Esophagus (tissue), 2 donors: ENCODE results near the gene GRIK3. TPM values are rescaled to one million over a fixed set of nuclear protein-coding genes. Genes with fewer than 3 reads are reported as not detected.

Source experiments
- H3K27ac ChIP-seq, 2 donors: one replicate each; pipeline ENCODE4 v1.5.1; 2013; ENCODE audit warnings: low read depth in 2 of 2, mild to moderate bottlenecking in 2 of 2, inconsistent platforms in 1 of 2, low read length in 1 of 2, moderate library complexity in 1 of 2
- H3K27me3 ChIP-seq, 2 donors: one replicate each; pipeline ENCODE4 v1.6.1; 2013; ENCODE audit warnings: low read length in 2 of 2, control low read depth in 1 of 2, mild to moderate bottlenecking in 1 of 2; ENCODE audit not compliant: insufficient read depth in 2 of 2, control insufficient read depth in 1 of 2
- H3K36me3 ChIP-seq, 2 donors: one replicate each; pipeline ENCODE4 v1.6.1; 2013; ENCODE audit warnings: low read length in 1 of 2; ENCODE audit not compliant: control insufficient read depth in 2 of 2, insufficient read depth in 2 of 2
- H3K4me1 ChIP-seq, 2 donors: one replicate each; pipeline ENCODE4 v1.6.1; 2013; ENCODE audit warnings: low read length in 1 of 2; ENCODE audit not compliant: control insufficient read depth in 2 of 2, insufficient read depth in 2 of 2
- H3K4me3 ChIP-seq, 2 donors: one replicate each; pipeline ENCODE4 v1.5.1; 2013; ENCODE audit warnings: low read length in 2 of 2, mild to moderate bottlenecking in 2 of 2, low read depth in 1 of 2, moderate library complexity in 1 of 2
- H3K9me3 ChIP-seq, 2 donors: one replicate each; pipeline ENCODE4 v1.6.1; 2013; ENCODE audit warnings: mild to moderate bottlenecking in 2 of 2, low read depth in 1 of 2, low read length in 1 of 2, moderate library complexity in 1 of 2; ENCODE audit not compliant: control insufficient read depth in 2 of 2, insufficient read depth in 1 of 2
- WGBS, 2 donors: extraction: QIAGEN DNeasy Blood & Tissue Kit; methylation state at CpG; one replicate each; pipeline ENCODE4 v1.1.7; 2013; 5-methylcytosine and 5-hydroxymethylcytosine counted together
- polyA plus RNA-seq, 2 donors: library from polyadenylated mRNA; stranded (reverse); fragments of 200-250 nt; gene quantifications; one replicate each; pipeline ENCODE4 v1.2.3, GENCODE V29; 2013
- donor health status: healthy with polysubstance abuse.
- donor health status: Bipolar disorder and iron deficiency.

GRIK3 gene
- polyA plus RNA-seq, 2 donors: 0.13 to 0.16 TPM

DNA sequence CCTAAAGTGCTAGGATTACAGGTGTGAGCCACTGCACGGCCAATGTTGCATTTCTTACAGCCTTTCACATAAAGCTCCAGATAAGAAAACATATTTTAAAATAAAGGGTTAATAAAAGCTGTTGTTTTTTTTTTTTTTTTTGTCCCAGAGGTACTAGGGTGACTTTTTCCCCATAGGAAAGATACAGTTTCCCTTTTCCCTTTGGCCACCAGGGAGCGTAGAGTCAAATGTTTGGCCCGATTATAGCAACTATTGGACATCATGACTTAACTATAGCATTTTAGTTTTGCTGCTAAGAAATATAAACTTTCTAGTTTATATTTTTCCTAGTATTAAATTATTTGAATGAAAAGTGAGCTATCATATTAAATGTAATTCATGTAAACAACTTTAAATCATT is 31.4 kb downstream of the GRIK3 start:
- Histone ChIP-seq H3K36me3 (no peaks in the 10 kb centered on the region), H3K9me3 (no peaks in the 10 kb centered on the region), H3K4me1 (no peaks in the 10 kb centered on the region), H3K4me3 (no peak overlapping the region), H3K27me3 (no peaks in the 10 kb centered on the region), H3K27ac (no peak overlapping the region)
- 86 to 90% methylated on average over 3 of the region's 3 CpGs for WGBS, 2 donors

DNA sequence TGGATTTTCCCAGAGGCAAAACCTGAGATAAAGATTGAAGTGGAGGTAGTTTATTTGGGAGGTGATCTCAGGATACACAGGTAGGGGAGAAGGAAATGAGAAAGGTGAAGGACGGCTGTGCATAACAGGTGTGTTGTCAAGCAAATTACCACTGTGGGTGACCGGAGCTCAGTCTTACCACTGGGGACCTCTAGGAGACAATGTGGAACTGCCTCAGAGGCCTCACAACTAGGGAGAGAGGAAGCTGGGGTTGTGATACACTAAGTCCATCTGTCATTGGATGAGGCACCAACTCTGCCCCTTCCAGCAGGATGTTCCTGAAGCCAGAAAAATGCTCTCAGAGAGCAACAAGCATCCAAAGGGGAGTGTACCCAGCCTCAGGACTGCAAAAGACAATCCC is 32.6 kb downstream of the GRIK3 start:
- Histone ChIP-seq H3K4me1 (no peaks in the 10 kb centered on the region), H3K4me3 (no peak overlapping the region), H3K9me3 (no peaks in the 10 kb centered on the region), H3K36me3 (no peaks in the 10 kb centered on the region), H3K27ac (no peak overlapping the region), H3K27me3 (no peaks in the 10 kb centered on the region)
- WGBS, 2 donors: 37 to 43% methylated on average over 2 of the region's 2 CpGs

- Histone ChIP-seq H3K4me1 (no peaks in the 10 kb centered on the region), H3K36me3 (no peaks in the 10 kb centered on the region), H3K27me3 (no peaks in the 10 kb centered on the region), H3K27ac (no peak overlapping the region), H3K9me3 (no peaks in the 10 kb centered on the region), H3K4me3 (no peak overlapping the region)
- 89 to 93% methylated on average over 7 of the region's 7 CpGs for WGBS, 2 donors
Observed at GRCh38 chr1:36996106-36996505, 38.2 kb downstream of the GRIK3 start.

DNA sequence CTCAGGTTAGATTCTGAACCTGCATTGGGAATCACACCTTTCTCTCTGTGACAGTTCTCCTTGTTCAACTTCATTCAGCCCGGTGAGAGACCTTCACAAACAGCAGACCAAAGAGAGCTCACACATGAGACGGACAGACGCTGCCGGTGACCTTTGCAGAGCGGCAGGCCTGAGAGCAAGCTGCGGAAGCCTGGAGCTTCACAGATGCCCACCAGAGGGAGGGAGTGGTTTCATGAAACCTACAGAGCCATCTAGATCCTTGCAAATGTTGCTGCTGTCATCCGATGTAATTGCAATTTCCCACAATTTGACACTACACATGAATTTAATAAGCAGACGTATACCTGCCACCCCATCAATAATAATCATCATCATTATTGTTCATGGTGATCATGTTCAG is 39.4 kb downstream of the GRIK3 start:
- H3K4me1 ChIP-seq: no peaks in the 10 kb centered on the region
- H3K27ac ChIP-seq: no peak overlapping the region
- no peak overlapping the region for H3K4me3 ChIP-seq
- no peaks in the 10 kb centered on the region for H3K27me3 ChIP-seq
- H3K9me3 ChIP-seq: no peaks in the 10 kb centered on the region
- H3K36me3 ChIP-seq: no peaks in the 10 kb centered on the region
- 62 to 68% methylated on average over 8 of the region's 8 CpGs for WGBS, 2 donors

DNA sequence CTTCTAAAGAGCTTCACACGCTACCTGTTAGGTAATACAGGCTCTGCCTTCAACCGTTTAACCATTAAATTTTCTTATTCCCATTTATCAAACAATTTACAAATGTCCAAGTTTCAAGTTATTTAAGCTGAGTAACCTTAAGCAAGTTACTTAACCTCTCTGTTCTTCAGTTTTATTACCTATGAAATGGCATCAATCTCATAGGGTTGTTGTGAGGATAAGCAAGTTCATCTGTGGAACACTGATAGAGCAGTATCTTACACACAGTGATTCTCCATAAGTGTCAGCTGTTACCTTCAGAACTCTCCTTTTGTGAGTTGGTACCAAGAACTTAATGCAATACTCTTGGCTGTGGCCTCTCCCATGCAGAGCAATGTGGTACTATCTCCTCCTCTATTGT is 40.0 kb downstream of the GRIK3 start:
- WGBS, 2 donors: 81 to 88% methylated on average over 2 of the region's 2 CpGs
- H3K27ac ChIP-seq: no peak overlapping the region
- no peaks in the 10 kb centered on the region for H3K9me3 ChIP-seq
- H3K4me1 ChIP-seq: no peaks in the 10 kb centered on the region
- no peak overlapping the region for H3K4me3 ChIP-seq
- no peaks in the 10 kb centered on the region for H3K27me3 ChIP-seq
- no peaks in the 10 kb centered on the region for H3K36me3 ChIP-seq

- Histone ChIP-seq H3K4me3 (no peak overlapping the region), H3K9me3 (no peaks in the 10 kb centered on the region), H3K4me1 (no peaks in the 10 kb centered on the region), H3K27me3 (no peaks in the 10 kb centered on the region), H3K27ac (no peak overlapping the region), H3K36me3 (no peaks in the 10 kb centered on the region)
- 76 to 78% methylated on average over 8 of the region's 8 CpGs for WGBS, 2 donors
Observed at GRCh38 chr1:36992139-36992943, 42.0 kb downstream of the GRIK3 start.

- WGBS, 2 donors: 64 to 66% methylated on average over 4 of the region's 4 CpGs
- no peaks in the 10 kb centered on the region for H3K4me1 ChIP-seq
Observed at GRCh38 chr1:36991551-36991950, 42.8 kb downstream of the GRIK3 start.

DNA sequence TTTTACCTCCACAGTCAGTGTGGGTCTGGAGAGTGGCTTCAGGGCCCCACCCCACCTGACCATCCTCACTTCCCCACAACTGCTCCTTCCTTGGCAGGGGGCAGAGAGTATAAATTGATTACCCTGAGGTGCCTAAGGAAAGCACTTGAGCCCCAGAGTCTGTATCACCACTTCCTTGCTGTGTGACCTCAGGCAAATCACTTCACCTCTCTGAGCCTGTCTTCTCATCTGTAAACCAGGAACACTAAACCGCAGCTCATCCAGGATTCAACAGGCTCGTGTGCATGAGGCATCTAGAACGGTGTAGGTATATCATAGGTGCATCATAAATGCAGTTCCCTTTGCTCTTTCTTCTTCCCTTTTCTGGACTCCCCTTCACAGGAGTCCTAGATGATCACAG is 43.4 kb downstream of the GRIK3 start:
- WGBS, 2 donors: 79 to 80% methylated on average over 3 of the region's 3 CpGs

More at GRCh38 chr1:36991551-36991950, 42.8 kb downstream of the GRIK3 start:
- no peaks in the 10 kb centered on the region for H3K27me3 ChIP-seq
- H3K27ac ChIP-seq: no peak overlapping the region
- no peak overlapping the region for H3K4me3 ChIP-seq
- H3K36me3 ChIP-seq: no peaks in the 10 kb centered on the region
- H3K9me3 ChIP-seq: no peaks in the 10 kb centered on the region

GRCh38 chr1:36989241-36989640 is 45.1 kb downstream of the GRIK3 start:
- H3K36me3 ChIP-seq: no peaks in the 10 kb centered on the region
- WGBS, 2 donors: 37 to 60% methylated on average over 8 of the region's 8 CpGs
- no peaks in the 10 kb centered on the region for H3K27me3 ChIP-seq
- no peak overlapping the region for H3K4me3 ChIP-seq
- H3K9me3 ChIP-seq: no peaks in the 10 kb centered on the region
- H3K27ac ChIP-seq: no peak overlapping the region
- H3K4me1 ChIP-seq: no peaks in the 10 kb centered on the region

More for the DNA sequence above, 43.4 kb downstream of the GRIK3 start:
- no peak overlapping the region for H3K4me3 ChIP-seq
- no peaks in the 10 kb centered on the region for H3K9me3 ChIP-seq
- no peaks in the 10 kb centered on the region for H3K36me3 ChIP-seq
- H3K27ac ChIP-seq: no peak overlapping the region
- H3K4me1 ChIP-seq: no peaks in the 10 kb centered on the region
- no peaks in the 10 kb centered on the region for H3K27me3 ChIP-seq

- WGBS, 2 donors: 31 to 40% methylated on average over 12 of the region's 12 CpGs
- H3K4me3 ChIP-seq: no peak overlapping the region
- H3K27ac ChIP-seq: no peak overlapping the region
- H3K9me3 ChIP-seq: no peaks in the 10 kb centered on the region
- H3K4me1 ChIP-seq: no peaks in the 10 kb centered on the region
- no peaks in the 10 kb centered on the region for H3K36me3 ChIP-seq
- no peaks in the 10 kb centered on the region for H3K27me3 ChIP-seq
Observed at GRCh38 chr1:36988741-36989193, 45.5 kb downstream of the GRIK3 start.
